Activated T-cell treated with anti-CD3 and anti-CD28 coated beads for 4 hours (primary cell): ENCODE data around the gene PPP1R27.

Source experiments
- DNase-seq: peaks from one replicate; pipeline ENCODE4 v3.0.0-alpha.2; 2020

Gene PPP1R27

DNA sequence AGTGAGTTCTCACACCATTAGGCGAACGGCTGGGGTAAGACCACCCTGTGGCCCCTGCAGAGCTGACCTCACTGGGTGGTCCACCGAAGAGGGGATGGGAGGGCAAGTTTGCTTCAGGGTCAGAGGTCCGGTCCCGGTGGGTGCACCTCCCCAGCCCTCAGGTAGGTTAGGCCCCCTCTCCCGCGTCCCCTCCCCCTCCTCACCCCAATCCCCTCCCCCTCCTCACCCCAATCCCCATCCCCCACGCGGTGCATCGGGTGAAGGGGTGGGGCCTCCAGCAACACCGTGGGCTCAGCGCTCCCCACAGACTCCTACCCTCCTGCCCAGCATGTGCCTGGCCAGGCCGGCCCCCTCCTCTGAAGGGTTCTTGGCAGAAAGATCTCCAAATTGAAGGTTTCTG lies 15.1 kb downstream of the PPP1R27 start:
- DNase-seq: no peak

DNA sequence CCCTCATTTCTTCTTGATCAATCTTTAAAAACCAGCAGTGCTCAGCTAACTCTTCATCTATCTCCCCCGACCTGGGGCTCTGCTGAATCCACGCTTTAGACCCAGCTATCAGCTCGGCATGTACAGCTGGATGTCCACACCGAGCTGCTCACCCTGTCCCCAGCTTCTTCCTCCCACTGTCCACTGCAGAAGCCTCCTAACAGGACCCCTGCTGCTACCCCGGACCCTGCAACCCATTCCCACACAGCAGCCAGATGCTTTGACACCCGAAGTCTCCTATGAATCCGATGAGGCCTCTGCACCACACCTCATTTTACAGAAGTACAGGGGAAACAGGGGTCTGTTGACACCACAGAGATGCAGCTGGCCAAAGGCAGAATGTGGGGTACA lies 17.1 kb downstream of the PPP1R27 start:
- DNase-seq: no peak

DNA sequence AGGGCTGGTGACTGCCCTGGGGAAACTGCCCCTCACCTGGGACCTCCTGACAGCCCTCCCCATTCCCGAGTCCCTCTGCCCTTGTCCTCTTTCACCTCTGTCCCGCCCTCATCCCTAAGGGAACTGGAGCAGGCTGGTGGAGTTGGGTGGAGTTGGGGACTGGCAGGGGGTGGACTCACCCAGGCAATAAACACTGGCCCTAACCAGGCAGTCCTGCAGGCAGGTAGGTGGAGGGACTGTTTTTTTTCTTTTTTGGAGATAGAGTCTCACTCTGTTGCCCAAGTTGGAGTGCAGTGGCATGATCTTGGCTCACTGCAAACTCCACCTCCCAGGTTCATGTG lies 19.2 kb downstream of the PPP1R27 start:
- no peak for DNase-seq

DNA sequence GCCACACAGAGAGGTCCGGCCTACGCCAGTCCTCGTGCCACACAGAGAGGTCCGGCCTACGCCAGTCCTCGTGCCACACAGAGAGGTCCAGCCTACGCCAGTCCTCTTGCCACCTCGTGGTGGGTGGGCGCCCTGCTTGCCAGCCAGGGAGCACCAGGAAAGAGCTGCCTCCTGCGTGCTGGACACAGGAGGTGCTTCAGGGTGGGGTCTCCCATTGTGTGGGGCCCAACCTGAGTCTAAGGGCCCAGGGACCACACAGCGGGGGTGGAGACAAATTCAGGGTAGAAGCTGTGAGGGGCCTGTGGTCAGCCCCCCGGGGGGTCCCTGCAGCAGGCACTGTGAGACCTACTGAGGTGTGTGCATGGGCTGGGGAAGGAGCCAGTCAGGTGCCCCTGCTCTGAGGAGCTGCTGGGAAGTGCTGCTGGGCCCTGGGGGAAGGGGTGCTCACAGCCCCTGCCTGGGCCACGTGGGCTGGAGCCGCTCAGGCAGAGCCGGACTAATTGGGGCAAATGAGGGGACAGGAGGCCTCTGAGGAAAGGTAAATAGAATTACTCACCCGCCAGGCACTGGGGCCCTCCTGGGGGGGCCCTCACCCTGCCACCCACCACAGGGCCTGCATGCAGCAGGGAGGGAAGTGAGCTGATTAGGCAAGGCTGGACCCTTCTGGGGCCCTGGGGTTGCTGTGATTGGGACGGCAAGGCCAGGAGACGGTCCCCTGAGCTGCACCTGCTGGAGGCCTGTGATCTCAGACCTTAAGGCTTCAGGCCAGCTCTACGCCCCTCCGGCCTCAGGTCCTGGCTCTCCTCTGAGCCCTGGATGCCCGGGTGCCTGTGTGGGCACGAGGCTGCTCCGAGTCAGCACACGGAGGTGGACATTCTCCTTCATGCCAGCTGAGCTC lies 19.9 kb downstream of the PPP1R27 start:
- no peak for DNase-seq

DNA sequence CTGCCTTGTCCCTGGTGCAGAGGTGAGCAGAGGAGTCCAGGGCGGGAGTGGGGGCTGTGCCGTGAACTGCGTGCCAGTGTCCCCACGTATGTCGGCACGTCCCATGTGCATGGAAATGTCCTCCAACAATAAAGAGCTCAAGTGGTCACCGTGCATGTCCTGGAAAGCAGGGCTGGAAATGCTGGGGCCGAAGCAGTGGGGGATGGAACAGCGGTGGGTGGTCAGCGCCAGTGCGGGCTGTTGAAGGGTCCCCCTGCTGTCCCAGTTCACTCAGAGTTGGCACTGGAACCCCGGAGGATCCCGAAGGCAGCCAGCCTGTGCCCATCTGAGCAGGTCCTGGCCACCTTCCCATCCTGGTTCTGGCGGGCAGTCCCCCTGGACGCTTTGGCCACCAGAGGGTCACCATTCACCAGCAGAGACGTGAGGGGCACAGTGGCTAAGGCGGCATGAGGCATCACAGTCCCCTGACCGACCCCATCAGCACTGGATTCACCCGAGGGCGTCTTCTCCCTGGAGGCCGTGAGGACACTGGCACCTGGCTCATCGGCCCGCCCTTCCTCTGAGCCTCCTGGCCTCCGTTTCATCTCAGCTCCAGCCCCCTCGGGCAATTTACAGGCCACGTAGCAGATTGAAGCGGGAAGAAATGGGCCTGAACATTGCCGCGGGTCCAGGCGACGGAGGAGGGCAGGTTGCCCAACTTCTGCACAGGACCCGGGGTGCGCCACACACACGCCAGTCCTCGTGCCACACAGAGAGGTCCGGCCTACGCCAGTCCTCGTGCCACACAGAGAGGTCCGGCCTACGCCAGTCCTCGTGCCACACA lies 20.8 kb downstream of the PPP1R27 start:
- no peak for DNase-seq

DNA sequence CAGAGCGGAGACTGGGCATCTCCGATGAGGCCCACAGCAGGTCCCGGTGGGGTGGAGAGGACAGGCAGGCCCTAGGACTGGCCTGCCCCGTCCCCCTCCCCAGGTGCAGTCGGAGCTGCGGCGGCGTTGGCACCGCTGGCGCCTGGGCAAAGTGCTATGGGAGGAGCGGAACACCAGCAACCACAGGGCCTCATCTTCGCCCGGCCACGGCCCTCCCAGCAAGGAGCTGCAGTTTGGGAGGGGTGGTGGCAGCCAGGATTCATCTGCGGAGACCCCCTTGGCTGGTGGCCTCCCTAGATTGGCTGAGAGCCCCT lies 21.5 kb downstream of the PPP1R27 start:
- no peak for DNase-seq

DNA sequence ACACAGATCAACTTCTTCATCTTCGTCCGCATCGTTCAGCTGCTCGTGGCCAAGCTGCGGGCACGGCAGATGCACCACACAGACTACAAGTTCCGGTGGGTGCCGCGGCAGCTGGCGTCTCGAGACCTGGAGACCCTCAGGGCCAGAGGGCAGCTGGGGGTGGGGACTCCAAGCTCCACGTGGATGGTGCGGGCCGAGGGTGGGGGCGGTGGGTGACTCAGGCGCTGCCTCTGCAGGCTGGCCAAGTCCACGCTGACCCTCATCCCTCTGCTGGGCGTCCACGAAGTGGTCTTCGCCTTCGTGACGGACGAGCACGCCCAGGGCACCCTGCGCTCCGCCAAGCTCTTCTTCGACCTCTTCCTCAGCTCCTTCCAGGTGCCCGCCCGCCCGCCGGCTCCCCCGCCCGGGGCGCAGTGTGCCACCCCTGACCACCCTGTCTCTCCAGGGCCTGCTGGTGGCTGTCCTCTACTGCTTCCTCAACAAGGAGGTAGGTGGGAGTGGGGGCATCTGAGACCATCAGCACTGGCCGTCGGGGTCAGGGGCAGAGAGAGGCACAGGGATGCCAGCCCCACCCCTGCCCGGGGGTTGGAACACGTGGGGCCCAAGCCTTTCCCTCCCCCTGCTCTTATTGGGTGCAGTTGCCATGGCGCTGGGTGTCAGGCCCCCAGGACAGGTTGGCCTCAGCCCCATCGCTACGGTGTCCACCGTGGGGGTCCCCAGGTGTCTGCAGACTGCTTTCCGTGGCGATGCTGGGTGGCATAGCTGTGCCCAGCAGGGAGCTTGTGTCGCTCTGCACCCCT lies 22.1 kb downstream of the PPP1R27 start:
- DNase-seq: no peak

DNA sequence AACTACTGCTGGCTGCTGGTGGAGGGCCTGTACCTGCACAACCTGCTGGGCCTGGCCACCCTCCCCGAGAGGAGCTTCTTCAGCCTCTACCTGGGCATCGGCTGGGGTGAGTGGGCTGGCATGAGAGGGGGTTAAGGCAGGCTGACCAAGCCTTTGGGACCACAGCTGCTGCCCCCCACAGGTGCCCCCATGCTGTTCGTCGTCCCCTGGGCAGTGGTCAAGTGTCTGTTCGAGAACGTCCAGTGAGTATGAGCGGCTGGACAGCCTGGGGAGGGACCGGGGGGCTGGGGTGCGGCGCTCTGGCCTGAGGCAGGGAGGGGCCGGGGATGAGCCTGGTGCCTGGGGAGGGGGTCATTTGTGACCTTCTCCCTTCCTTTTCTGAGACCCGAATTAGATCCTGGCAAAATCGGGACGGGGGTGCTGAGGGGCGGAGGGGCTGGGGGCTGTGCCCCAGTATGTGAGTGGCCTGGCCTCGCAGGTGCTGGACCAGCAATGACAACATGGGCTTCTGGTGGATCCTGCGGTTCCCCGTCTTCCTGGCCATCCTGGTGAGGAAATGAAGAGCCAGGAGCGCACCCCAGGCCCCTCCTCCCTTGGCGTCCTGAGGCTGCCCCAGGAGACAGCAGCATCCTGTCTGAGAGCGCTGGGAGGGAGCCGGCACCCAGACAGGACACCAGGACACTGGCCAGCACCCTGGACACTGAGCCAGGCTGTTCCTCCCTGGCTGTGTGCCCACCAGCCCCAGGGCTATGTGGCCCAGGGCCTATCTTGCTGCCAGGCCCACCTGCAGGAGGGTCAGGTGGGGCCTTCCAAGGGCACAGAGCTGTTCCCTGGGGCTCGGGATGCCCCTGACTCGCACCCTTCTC lies 22.9 kb downstream of the PPP1R27 start:
- DNase-seq: no peak

DNA sequence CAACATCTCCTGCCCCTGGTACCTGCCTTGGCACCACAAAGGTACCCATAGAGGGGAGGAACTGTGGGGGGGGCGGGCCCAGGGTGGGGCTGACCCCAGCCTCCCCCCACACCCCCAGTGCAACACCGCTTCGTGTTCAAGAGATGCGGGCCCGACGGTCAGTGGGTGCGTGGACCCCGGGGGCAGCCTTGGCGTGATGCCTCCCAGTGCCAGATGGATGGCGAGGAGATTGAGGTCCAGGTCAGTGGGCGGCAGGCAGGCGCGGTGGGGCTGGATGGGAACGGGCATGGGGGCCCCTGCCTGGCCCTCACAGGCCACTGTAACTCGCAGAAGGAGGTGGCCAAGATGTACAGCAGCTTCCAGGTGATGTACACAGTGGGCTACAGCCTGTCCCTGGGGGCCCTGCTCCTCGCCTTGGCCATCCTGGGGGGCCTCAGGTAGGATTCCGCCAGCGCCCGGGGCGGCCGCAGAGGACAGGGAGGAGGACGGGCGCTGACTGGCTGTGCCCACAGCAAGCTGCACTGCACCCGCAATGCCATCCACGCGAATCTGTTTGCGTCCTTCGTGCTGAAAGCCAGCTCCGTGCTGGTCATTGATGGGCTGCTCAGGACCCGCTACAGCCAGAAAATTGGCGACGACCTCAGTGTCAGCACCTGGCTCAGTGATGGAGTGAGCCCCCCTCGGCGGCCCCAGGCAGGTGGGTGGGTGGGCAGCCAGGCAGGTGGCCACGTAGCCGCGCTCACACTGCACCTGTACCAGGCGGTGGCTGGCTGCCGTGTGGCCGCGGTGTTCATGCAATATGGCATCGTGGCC lies 23.8 kb downstream of the PPP1R27 start:
- no peak for DNase-seq

DNA sequence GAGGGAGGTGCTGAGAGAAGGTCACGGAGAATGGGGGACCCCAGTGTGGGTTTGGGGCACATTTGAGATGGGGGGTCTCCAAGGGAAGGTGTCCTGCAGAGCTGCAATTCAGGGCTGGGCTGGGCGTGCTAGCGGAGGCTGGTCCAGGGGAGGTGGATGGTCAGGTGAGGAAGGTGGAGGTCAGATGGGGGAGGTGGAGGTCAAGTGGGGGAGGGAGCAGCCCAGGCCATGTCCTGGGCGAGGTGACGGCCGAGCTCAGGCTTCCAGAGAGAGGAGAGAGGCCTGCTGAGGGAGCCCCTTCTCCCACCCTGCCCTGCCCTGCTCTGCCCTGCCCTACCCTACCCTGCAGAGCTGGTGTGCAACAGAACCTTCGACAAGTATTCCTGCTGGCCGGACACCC lies 24.4 kb downstream of the PPP1R27 start:
- no peak for DNase-seq

DNA sequence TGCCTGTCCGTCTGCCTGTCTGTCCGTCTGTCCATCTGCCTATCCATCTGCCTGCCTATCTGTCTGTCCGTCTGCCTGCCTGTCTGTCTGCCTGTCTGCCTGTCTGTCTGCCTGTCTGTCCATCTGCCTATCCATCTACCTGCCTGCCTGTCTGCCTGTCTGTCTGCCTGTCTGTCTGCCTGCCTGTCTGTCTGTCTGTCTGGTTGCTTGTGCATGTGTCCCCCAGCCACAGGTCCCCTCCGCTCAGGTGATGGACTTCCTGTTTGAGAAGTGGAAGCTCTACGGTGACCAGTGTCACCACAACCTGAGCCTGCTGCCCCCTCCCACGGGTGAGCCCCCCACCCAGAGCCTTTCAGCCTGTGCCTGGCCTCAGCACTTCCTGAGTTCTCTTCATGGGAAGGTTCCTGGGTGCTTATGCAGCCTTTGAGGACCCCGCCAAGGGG lies 25.3 kb downstream of the PPP1R27 start:
- DNase-seq: no peak

DNA sequence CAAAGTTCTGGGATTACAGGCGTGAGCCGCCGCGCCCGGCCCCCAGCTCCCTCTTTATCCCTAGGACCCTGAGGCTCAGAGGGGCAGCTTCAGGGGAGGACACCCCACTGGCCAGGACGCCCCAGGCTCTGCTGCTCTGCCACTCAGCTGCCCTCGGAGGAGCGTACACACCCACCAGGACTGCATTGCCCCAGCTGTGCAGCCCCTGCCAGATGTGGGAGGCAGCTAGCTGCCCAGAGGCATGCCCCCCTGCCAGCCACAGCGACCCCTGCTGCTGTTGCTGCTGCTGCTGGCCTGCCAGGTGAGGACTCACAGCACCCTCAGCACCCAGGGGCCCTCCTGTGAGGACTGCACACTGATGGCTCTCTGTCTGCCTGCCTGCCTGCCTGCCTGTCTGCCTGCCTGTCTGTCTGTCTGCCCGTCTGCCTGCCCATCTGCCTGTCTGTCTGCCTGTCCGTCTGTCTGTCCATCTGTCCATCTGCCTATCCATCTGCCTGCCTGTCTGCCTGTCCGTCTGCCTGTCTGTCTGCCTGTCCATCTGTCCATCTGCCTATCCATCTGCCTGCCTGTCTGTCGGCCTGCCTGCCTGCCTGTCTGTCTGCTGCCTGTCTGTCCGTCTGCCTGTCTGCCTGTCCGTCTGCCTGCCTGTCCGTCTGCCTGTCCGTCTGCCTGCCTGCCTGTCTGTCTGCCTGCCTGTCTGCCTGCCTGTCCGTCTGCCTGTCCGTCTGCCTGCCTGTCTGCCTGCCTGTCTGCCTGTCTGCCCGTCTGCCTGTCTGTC lies 25.9 kb downstream of the PPP1R27 start:
- DNase-seq: no peak

DNA sequence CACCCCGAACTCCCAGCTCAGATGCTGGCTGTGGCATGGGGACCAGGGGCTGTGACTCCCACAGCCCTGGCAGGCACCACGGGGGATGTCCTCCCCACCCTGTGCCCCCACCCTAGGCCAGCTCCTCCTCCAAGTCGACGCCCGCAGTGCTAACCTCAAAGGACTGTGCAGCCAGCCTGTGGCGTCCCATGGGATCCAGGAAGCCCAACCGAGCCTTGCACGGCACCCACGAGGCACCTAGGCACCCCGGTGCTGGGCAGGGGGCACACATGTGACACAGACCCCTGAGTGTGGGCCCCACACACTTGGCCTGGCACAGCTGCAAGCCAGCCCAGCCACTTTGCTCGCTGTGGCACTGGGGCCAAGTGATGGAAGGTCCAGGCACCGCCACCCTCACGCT lies 27.0 kb downstream of the PPP1R27 start:
- DNase-seq: no peak

DNA sequence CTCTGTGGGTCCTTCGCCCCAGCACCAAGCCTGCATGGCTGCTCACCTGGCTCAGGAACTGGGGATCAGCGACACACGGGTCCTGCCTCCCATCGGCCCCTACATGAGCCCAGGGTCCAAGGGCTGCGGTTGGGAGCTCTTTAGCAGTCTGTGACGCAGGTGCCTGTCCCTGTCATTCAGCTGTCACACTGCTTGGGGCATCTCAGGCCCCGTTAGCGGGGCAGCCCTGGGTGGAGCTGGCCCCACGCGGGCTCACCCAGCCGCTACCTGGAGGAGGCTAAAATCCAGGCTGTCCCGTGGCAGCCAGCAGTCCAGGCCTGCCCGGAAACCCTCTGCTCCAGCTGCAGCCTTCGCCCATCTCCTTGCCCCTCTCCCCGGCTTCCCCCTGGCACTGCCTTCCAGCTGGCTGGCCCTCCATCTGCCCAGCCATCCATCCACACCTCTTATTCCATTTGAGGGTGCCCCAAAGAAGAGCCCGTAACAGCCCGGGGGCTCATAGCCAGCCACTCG lies 27.6 kb downstream of the PPP1R27 start:
- DNase-seq: no peak

DNA sequence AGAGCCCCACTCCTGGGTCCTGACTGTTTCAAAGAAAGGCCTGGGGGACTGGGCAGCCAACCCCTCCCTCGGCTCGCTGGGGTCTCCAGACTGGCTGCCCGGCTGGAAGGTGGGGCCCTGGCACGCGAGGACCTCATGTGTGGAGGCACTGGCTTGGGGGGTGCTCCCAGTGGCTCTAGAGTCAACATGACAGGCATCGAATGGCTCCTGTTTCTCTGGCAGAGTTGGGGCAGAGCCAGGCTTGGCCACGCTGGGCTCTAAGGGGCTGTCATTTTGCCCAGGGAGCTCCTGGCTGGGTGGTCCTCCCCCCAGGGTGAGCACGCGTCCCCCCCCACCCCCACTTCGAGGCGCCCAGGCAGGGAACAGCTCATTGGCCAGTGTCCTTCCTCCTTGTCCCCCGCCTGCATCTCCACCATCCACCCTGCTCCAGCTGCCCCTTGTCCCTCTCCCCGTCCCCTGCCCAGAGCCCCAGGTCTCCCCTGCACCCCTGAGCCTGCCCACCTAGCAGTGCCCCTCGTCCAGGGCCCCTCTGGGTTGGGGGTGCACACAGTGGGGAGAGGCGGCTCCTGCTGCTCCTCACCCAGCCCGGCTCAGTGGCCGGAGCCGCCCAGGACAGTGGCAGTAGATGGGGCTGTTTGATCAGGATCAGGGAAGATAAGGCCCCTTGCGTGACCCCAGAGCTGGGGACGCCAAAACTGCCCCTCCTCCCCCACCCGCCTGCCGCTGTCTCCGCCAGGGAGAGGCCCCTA lies 28.2 kb downstream of the PPP1R27 start:
- DNase-seq: no peak

DNA sequence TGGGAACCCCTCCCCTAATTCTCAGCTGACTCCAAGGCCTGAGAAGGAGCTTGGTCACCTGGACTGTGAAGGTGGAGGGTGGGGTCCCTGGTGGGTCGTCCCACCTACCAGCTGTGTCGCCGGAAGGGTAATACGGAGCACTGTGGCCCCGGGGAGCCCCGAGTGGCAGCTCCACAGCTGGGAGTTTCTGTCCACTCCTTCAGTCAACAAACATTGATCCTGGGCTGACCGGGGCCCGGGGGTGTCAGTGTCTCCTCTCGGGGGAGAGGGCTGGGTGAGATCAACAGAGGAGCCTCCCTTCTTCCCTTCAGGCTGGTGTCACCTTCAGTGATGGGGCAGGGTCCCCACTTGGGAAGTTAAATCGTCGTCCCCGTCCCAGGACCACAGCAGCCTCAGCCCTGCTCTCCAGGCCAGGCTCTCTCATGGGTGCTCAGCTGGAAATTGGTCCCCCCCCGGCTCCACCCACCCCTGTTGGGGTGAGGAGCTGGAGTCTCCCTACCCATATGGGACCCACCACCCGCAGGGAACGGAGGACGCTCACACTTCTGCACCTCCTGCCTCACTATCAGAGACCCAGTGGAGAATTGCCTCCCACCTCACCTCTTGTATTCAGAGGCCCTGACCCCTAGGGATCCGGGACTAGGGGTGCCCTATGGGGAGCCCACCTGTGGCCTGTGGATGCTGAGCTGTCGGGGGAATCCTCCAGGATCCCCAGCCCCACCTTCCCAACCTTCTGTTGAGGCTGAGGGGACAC lies 29.0 kb downstream of the PPP1R27 start:
- no peak for DNase-seq

DNA sequence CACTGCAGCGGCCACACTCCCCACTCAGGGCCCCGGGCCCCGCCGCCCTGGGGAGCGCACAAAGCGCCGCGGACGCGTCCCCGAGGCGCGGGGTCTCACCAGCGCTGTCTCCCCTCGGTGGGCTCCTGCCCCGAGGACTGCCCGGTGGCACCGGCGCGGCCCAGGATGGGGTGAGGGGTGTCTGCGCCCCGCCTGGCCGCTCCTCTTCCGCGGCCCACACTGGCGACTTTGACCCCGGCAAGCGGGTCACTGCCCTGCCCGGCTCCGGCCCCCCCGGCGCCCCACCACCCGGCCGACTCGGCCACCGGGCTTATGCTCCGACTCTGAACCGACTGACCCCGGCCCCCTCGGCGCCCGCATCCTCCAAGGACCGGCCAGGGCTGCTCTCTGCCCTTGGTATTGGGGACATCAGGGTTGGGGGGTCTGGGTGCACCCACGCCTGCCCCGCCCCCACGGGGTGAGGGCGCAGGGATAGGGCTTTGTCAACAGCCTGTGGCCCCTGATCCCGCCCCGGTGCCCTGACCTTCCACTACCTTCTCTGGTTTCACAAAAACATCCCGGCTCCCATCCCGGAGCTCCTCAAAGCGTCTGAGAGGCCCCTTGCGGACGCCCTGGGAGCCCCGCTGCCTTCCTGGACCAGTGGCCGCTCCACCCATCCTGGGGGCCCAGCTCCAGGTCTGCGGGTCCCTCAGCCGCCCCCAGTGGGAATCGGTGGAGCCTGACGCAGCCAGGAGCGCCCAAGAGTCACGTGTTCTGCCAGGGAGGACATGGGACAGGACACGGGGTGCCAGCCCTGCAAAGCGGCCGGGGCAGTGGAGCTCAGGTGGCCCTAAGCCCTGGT lies 30.1 kb downstream of the PPP1R27 start:
- no peak for DNase-seq
